Measurements from ENCODE around the gene KHK.

Gene KHK

DNA sequence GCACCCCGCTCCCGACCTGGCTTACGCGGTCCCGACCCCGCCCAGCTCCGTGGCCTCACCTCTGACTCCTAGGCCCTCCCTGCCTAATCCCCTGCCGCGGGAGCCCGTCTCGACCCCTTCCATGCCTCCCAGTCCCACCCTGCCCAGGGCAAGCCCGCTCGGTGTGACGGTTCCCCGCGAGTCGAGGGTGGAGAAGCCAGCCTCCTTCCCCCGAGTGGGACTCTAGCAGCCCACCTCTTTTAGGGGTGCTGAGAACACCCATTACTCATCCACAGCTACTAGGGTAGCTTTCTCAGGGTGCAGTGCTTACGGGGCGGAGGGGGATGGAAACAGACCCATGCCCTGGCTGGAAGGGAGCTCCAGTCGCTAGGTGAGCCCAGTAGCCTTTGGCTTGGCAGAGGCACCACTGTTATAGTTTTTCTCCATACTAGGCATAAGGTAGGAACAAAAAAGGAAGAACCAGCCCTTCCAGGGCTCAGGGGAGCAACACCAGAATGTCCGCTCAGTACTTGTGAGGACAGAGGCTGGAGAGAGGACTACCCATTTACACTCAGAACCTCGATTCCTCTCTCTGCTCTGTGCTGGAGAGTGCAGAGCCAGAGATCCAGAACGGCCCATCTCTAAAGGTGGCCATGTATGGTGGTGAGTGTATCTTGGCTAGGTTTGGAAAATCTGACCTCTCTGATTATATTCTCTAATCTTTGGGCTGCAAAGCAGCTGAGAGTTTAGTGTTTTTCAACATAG is 34.5 kb upstream of the KHK start:
- ChIA-PET POLR2A (interaction anchor here (0.6 to 3.7 kb wide), 16 partner anchors 8 to 312 kb away, joined by 3 to 61 read pairs (median 7); partner anchors contain the start of genes KHK, OST4 and TMEM214), CTCF (interaction anchor here (0.7 to 2.0 kb wide), 4 partner anchors 21 to 251 kb away, joined by 3 to 7 read pairs (median 3); no protein-coding TSS in a partner anchor)
- peaks cover 4% of the 10 kb centered on the region for H3K4me1 ChIP-seq (ENCODE audit: control insufficient read depth, insufficient read depth, low read length)
- peak overlapping the region; percentile 73; the same call in 1 of the 2 replicates for H3K27ac ChIP-seq (ENCODE audit: extremely low read depth, low read depth, low read length)
- no peaks in the 10 kb centered on the region for H3K9me3 ChIP-seq (ENCODE audit: control insufficient read depth, insufficient read depth, low read depth, low read length)
- no peak for TF ChIP-seq ZFP69B (tag by site-specific recombination; IDR thresholded peaks at IDR 0.05)
- TF ChIP-seq, protein P1, sequence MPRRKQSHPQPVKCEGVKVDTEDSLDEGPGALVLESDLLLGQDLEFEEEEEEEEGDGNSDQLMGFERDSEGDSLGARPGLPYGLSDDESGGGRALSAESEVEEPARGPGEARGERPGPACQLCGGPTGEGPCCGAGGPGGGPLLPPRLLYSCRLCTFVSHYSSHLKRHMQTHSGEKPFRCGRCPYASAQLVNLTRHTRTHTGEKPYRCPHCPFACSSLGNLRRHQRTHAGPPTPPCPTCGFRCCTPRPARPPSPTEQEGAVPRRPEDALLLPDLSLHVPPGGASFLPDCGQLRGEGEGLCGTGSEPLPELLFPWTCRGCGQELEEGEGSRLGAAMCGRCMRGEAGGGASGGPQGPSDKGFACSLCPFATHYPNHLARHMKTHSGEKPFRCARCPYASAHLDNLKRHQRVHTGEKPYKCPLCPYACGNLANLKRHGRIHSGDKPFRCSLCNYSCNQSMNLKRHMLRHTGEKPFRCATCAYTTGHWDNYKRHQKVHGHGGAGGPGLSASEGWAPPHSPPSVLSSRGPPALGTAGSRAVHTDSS (tag by site-specific recombination; IDR thresholded peaks at IDR 0.05): no peak
- TF ChIP-seq, protein P2, sequence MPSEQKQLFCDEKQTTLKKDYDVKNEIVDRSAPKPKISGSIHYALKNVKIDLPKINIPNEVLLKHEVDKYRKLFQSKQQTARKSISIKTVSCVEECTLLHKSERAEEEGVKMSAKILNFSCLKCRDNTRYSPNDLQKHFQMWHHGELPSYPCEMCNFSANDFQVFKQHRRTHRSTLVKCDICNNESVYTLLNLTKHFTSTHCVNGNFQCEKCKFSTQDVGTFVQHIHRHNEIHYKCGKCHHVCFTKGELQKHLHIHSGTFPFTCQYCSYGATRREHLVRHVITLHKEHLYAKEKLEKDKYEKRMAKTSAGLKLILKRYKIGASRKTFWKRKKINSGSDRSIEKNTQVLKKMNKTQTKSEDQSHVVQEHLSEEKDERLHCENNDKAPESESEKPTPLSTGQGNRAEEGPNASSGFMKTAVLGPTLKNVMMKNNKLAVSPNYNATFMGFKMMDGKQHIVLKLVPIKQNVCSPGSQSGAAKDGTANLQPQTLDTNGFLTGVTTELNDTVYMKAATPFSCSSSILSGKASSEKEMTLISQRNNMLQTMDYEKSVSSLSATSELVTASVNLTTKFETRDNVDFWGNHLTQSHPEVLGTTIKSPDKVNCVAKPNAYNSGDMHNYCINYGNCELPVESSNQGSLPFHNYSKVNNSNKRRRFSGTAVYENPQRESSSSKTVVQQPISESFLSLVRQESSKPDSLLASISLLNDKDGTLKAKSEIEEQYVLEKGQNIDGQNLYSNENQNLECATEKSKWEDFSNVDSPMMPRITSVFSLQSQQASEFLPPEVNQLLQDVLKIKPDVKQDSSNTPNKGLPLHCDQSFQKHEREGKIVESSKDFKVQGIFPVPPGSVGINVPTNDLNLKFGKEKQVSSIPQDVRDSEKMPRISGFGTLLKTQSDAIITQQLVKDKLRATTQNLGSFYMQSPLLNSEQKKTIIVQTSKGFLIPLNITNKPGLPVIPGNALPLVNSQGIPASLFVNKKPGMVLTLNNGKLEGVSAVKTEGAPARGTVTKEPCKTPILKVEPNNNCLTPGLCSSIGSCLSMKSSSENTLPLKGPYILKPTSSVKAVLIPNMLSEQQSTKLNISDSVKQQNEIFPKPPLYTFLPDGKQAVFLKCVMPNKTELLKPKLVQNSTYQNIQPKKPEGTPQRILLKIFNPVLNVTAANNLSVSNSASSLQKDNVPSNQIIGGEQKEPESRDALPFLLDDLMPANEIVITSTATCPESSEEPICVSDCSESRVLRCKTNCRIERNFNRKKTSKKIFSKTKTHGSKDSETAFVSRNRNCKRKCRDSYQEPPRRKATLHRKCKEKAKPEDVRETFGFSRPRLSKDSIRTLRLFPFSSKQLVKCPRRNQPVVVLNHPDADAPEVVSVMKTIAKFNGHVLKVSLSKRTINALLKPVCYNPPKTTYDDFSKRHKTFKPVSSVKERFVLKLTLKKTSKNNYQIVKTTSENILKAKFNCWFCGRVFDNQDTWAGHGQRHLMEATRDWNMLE (tag by site-specific recombination; conservative IDR thresholded peaks at IDR 0.05; ENCODE audit: low read depth): no peak
- TF ChIP-seq IKZF3 (tag by site-specific recombination; IDR thresholded peaks at IDR 0.05): no peak
- TF ChIP-seq ZBTB17 (tag by site-specific recombination; IDR thresholded peaks at IDR 0.05): peak; percentile 97
- no peak for TF ChIP-seq BCL6B (tag by site-specific recombination; IDR thresholded peaks at IDR 0.05)
- no peak for TF ChIP-seq ZFHX2 (tag by site-specific recombination; conservative IDR thresholded peaks at IDR 0.05)
- TF ChIP-seq, protein P3, sequence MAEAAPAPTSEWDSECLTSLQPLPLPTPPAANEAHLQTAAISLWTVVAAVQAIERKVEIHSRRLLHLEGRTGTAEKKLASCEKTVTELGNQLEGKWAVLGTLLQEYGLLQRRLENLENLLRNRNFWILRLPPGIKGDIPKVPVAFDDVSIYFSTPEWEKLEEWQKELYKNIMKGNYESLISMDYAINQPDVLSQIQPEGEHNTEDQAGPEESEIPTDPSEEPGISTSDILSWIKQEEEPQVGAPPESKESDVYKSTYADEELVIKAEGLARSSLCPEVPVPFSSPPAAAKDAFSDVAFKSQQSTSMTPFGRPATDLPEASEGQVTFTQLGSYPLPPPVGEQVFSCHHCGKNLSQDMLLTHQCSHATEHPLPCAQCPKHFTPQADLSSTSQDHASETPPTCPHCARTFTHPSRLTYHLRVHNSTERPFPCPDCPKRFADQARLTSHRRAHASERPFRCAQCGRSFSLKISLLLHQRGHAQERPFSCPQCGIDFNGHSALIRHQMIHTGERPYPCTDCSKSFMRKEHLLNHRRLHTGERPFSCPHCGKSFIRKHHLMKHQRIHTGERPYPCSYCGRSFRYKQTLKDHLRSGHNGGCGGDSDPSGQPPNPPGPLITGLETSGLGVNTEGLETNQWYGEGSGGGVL (tag by site-specific recombination; IDR thresholded peaks at IDR 0.05): no peak
- peak; percentile 85 for TF ChIP-seq ZNF600 (tag by site-specific recombination; IDR thresholded peaks at IDR 0.05)
- TF ChIP-seq ZNF138 (tag by site-specific recombination; IDR thresholded peaks at IDR 0.05; ENCODE audit: borderline replicate concordance): no peak
- no peak for TF ChIP-seq ZNF561 (tag by site-specific recombination; IDR thresholded peaks at IDR 0.05; ENCODE audit: borderline replicate concordance)
- peak overlapping the region; percentile 82 for H3K4me3 ChIP-seq (ENCODE audit: low read depth, low read length)
- H3K36me3 ChIP-seq (ENCODE audit: control insufficient read depth in 2 of 2, insufficient read depth in 1 of 2, low read length in 2 of 2): peaks cover 10 to 44% of the 10 kb centered on the region in 2 experiments

GRCh38 chr2:27053321-27053720 is 33.3 kb upstream of the KHK start:
- POLR2A ChIA-PET: no interaction called here
- CTCF ChIA-PET: interaction anchor here (0.9 to 2.0 kb wide), 2 partner anchors 20 to 28 kb away, joined by 3 to 7 read pairs; no protein-coding TSS in a partner anchor
- Histone ChIP-seq H3K36me3 (ENCODE audit: control insufficient read depth in 2 of 2, insufficient read depth in 1 of 2, low read length in 2 of 2) (peaks cover 17 to 56% of the 10 kb centered on the region in 2 experiments), H3K27ac (ENCODE audit: extremely low read depth, low read depth, low read length) (no peak overlapping the region), H3K4me1 (ENCODE audit: control insufficient read depth, insufficient read depth, low read length) (peaks cover 4% of the 10 kb centered on the region), H3K4me3 (ENCODE audit: low read depth, low read length) (no peak overlapping the region), H3K9me3 (ENCODE audit: control insufficient read depth, insufficient read depth, low read depth, low read length) (no peaks in the 10 kb centered on the region)
- TF ChIP-seq ZSCAN5A (tag by site-specific recombination; IDR thresholded peaks at IDR 0.05): no peak
- no peak for TF ChIP-seq ZEB2 (tag by site-specific recombination; IDR thresholded peaks at IDR 0.05)
- no peak for TF ChIP-seq ZNF670 (tag by site-specific recombination; IDR thresholded peaks at IDR 0.05; ENCODE audit: low read depth)
- no peak for TF ChIP-seq ZNF76 (tag by site-specific recombination; IDR thresholded peaks at IDR 0.05; ENCODE audit: borderline replicate concordance, low read depth)
- no peak for TF ChIP-seq BCL6B (tag by site-specific recombination; IDR thresholded peaks at IDR 0.05)
- no peak for TF ChIP-seq KLF16 (tag by site-specific recombination; IDR thresholded peaks at IDR 0.05)
- no peak for TF ChIP-seq KLF7 (tag by site-specific recombination; IDR thresholded peaks at IDR 0.05; ENCODE audit: borderline replicate concordance)
- TF ChIP-seq MZF1 (tag by site-specific recombination; IDR thresholded peaks at IDR 0.05; ENCODE audit: borderline replicate concordance): no peak
